Parathyroid adenoma (tissue), 2 donors: ENCODE results near the gene RFLNA.
A peak's percentile ranks its signal among the peaks of the same experiment; 100 is the strongest.

Experiments used
- H2AFZ ChIP-seq: fragments of 300-600 bp; sonication (generic); one replicate; pipeline ENCODE4 v1.7.0; 2017; ENCODE audit warnings: antibody characterized with exemption, mild to moderate bottlenecking
- H3K27ac ChIP-seq: fragments of 300-600 bp; sonication (generic); one replicate; pipeline ENCODE4 v1.7.0; 2017
- H3K27me3 ChIP-seq: fragments of 300-600 bp; sonication (generic); one replicate; pipeline ENCODE4 v1.7.0; 2017; ENCODE audit warnings: low read length; ENCODE audit not compliant: control insufficient read depth, insufficient read depth
- H3K36me3 ChIP-seq: fragments of 300-600 bp; sonication (generic); one replicate; pipeline ENCODE4 v1.7.0; 2017; ENCODE audit warnings: low read length; ENCODE audit not compliant: control insufficient read depth, insufficient read depth
- H3K4me1 ChIP-seq: fragments of 300-600 bp; sonication (generic); one replicate; pipeline ENCODE4 v1.7.0; 2017; ENCODE audit warnings: control low read depth
- H3K4me2 ChIP-seq: fragments of 300-600 bp; sonication (generic); one replicate; pipeline ENCODE4 v1.7.0; 2017; ENCODE audit warnings: low read length
- H3K4me3 ChIP-seq: fragments of 300-600 bp; sonication (generic); one replicate; pipeline ENCODE4 v1.7.0; 2017; ENCODE audit warnings: low read depth, low read length
- H3K79me2 ChIP-seq: fragments of 300-600 bp; sonication (generic); one replicate; pipeline ENCODE4 v1.7.0; 2017; ENCODE audit warnings: control low read depth
- H3K9ac ChIP-seq: fragments of 300-600 bp; sonication (generic); one replicate; pipeline ENCODE4 v1.7.0; 2017; ENCODE audit warnings: mild to moderate bottlenecking
- H3K9me3 ChIP-seq: fragments of 300-600 bp; sonication (generic); one replicate; pipeline ENCODE4 v1.7.0; 2017; ENCODE audit warnings: low read length; ENCODE audit not compliant: control insufficient read depth
- CTCF ChIP-seq: fragments of 300-600 bp; sonication (generic); IDR thresholded peaks from one replicate; pipeline ENCODE4 v1.7.0; 2017; ENCODE audit warnings: antibody characterized with exemption, mild to moderate bottlenecking
- donor health status: primary hyperparathyroidism.

The RFLNA gene

GRCh38 chr12:124346425-124347168, 51.7 kb downstream of the RFLNA start:
- Histone ChIP-seq H3K4me1 (no peaks in the 10 kb centered on the region), H3K27ac (no peak overlapping the region), H3K79me2 (peaks cover 4% of the 10 kb centered on the region), H3K4me2 (no peak overlapping the region), H3K27me3 (no peaks in the 10 kb centered on the region), H3K4me3 (no peak overlapping the region), H3K9ac (no peak overlapping the region), H2AFZ (no peak overlapping the region), H3K36me3 (no peaks in the 10 kb centered on the region), H3K9me3 (no peaks in the 10 kb centered on the region)
- TF ChIP-seq CTCF = no peak

GRCh38 chr12:124347335-124347734, 52.4 kb downstream of the RFLNA start:
- no peaks in the 10 kb centered on the region for H3K36me3 ChIP-seq
- no peak overlapping the region for H3K9ac ChIP-seq
- no peak overlapping the region for H3K4me2 ChIP-seq
- no peaks in the 10 kb centered on the region for H3K4me1 ChIP-seq
- peaks cover 4% of the 10 kb centered on the region for H3K79me2 ChIP-seq
- H2AFZ ChIP-seq = no peak overlapping the region
- H3K27ac ChIP-seq = no peak overlapping the region
- H3K9me3 ChIP-seq = no peaks in the 10 kb centered on the region
- no peak for TF ChIP-seq CTCF
- H3K27me3 ChIP-seq = no peaks in the 10 kb centered on the region
- no peak overlapping the region for H3K4me3 ChIP-seq

- Histone ChIP-seq H3K4me3 (no peak overlapping the region), H3K79me2 (peaks cover 4% of the 10 kb centered on the region), H3K36me3 (no peaks in the 10 kb centered on the region), H2AFZ (no peak overlapping the region), H3K27ac (no peak overlapping the region), H3K4me1 (no peaks in the 10 kb centered on the region), H3K9ac (no peak overlapping the region), H3K4me2 (no peak overlapping the region), H3K9me3 (no peaks in the 10 kb centered on the region), H3K27me3 (no peaks in the 10 kb centered on the region)
- TF ChIP-seq CTCF = peak; percentile 50
Observed at GRCh38 chr12:124347805-124348658, 53.1 kb downstream of the RFLNA start.

GRCh38 chr12:124348659-124349380, 53.9 kb downstream of the RFLNA start:
- no peak overlapping the region for H3K27ac ChIP-seq
- no peak for TF ChIP-seq CTCF
- no peak overlapping the region for H3K4me3 ChIP-seq
- no peak overlapping the region for H3K4me2 ChIP-seq
- no peaks in the 10 kb centered on the region for H3K4me1 ChIP-seq
- H3K27me3 ChIP-seq = no peaks in the 10 kb centered on the region
- H3K79me2 ChIP-seq = peaks cover 4% of the 10 kb centered on the region
- no peak overlapping the region for H2AFZ ChIP-seq
- no peak overlapping the region for H3K9ac ChIP-seq
- no peaks in the 10 kb centered on the region for H3K36me3 ChIP-seq
- no peaks in the 10 kb centered on the region for H3K9me3 ChIP-seq
